ENCODE data around the gene MDM1. TPM values are rescaled to one million over a fixed set of nuclear protein-coding genes. Genes with fewer than 3 reads are reported as not detected.

MDM1 gene
- total RNA-seq, 4 donors from 2014 or later, result 5.2 to 46.2 (median 14.5) TPM

DNA sequence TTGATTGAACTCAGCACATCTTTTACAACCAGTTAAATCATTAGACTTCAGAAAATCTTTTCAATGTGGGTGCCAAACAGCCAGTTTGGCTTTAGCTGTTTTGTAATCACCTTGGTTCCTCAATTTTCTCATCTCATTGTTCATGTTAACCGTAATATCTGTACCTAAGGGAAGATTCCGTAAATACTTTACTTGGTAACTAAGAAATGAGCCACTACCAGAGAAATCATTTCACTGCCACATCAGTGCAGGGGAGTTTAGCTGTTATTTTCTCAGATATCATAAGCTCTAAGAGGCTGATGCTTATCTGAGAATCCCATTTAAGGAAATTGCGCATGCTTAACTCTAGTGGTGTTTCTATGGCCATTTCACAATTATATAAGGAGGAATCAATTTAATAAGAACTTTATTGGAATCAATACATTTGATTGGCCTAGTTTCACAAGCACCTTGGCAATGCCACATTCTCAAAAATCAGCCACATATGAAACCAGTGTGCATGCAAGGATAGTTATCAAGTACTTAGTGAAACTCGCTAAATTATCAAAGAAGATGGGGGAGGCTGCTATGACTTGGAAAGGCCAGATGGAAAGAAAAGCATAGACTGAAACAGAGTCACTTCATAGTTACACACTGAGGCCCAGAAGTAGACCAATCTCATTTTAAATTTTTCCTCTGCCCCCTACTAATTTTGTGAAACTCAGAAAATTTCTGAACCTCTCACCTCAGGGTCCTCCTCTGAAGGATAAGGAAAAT, 50.7 kb downstream of the MDM1 start:
- DNase-seq, result no peak
- Histone ChIP-seq H3K9me3 (no peaks in the 10 kb centered on the region), H3K4me1 (no peaks in the 10 kb centered on the region), H3K36me3 (no peaks in the 10 kb centered on the region), H3K4me3 (no peak overlapping the region), H3K27me3 (no peaks in the 10 kb centered on the region), H3K27ac (no peak overlapping the region)
- TF ChIP-seq CTCF (IDR thresholded peaks at IDR 0.05) (no peak), POLR2A (IDR thresholded peaks at IDR 0.05) (no peak)

- H3K27ac ChIP-seq, result no peak overlapping the region
- DNase-seq, result no peak
- no peaks in the 10 kb centered on the region for H3K36me3 ChIP-seq
- no peaks in the 10 kb centered on the region for H3K27me3 ChIP-seq
- no peaks in the 10 kb centered on the region for H3K4me1 ChIP-seq
- TF ChIP-seq POLR2A (IDR thresholded peaks at IDR 0.05), result no peak
- no peak for TF ChIP-seq CTCF (IDR thresholded peaks at IDR 0.05)
- H3K4me3 ChIP-seq, result no peak overlapping the region
- H3K9me3 ChIP-seq, result no peaks in the 10 kb centered on the region
These were observed 51.9 kb downstream of the MDM1 start for GRCh38 chr12:68280240-68280639.

DNA sequence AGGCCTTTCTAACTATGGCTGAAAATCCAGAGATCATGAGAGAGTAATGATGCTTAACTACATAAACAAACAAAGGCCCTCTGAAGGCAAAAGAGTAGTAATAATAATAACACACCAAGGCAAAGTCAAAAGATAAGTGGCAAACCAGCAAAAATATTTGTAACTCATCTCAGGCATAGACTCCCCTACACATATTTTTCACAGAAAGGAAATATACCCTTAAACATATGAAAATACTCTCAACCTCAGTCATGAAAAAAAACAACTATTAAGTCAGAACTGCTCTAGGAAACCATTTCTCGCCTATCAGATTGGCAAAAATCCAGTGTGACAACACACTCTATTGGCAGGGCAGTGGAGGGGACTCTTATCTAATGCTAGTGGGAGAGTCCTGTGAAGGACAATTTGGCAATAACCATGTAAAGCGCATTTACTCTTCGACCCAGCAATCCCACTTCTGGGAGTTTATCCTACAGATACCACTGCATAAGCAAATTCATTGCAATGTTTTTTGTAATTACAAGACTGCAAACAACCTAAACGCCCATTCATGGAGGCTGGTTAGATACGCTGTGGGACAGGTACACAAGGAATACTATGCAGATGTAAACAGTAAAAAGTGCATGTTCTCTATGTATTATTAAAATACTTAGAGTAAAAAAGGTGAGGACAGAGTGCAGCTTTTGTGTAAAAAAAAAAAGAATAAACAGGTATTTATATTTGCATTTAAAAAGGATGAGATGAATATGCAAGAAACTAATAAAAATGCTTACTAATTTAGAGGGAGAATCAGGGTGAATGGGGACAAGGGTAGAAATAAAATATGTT, 52.7 kb downstream of the MDM1 start:
- H3K9me3 ChIP-seq, result no peaks in the 10 kb centered on the region
- no peak for DNase-seq

GRCh38 chr12:68276402-68276930, 55.7 kb downstream of the MDM1 start:
- H3K9me3 ChIP-seq, result no peaks in the 10 kb centered on the region
- no peaks in the 10 kb centered on the region for H3K36me3 ChIP-seq
- H3K27ac ChIP-seq, result no peak overlapping the region
- no peak for DNase-seq
- no peak overlapping the region for H3K4me3 ChIP-seq
- H3K27me3 ChIP-seq, result no peaks in the 10 kb centered on the region
- TF ChIP-seq CTCF (IDR thresholded peaks at IDR 0.05) (no peak), POLR2A (IDR thresholded peaks at IDR 0.05) (no peak)
- H3K4me1 ChIP-seq, result no peaks in the 10 kb centered on the region

More for the DNA sequence above, 52.7 kb downstream of the MDM1 start:
- Histone ChIP-seq H3K27ac (no peak overlapping the region), H3K4me3 (no peak overlapping the region), H3K36me3 (no peaks in the 10 kb centered on the region), H3K4me1 (no peaks in the 10 kb centered on the region), H3K27me3 (no peaks in the 10 kb centered on the region)
- TF ChIP-seq CTCF (IDR thresholded peaks at IDR 0.05) (no peak), POLR2A (IDR thresholded peaks at IDR 0.05) (no peak)

- Histone ChIP-seq H3K4me3 (no peak overlapping the region), H3K36me3 (no peaks in the 10 kb centered on the region), H3K27ac (no peak overlapping the region), H3K4me1 (no peaks in the 10 kb centered on the region), H3K9me3 (no peaks in the 10 kb centered on the region), H3K27me3 (no peaks in the 10 kb centered on the region)
- no peak for DNase-seq
- TF ChIP-seq CTCF (IDR thresholded peaks at IDR 0.05) (no peak), POLR2A (IDR thresholded peaks at IDR 0.05) (no peak)
These were observed 59.4 kb downstream of the MDM1 start for GRCh38 chr12:68272732-68273131.
